Activated T-helper 2 cell treated with anti-CD3 and anti-CD28 coated beads, Interferon-gamma antibody, Interleukin-2, Interleukin-4, amounts not matched to agents 10 μg/mL and 5 μg/mL and 100 μg/mL, durations not matched to agents 14 hours and 24 hours and 36 hours (primary cell): Measurements from ENCODE around the gene RPL36. TPM values are rescaled to one million over a fixed set of nuclear protein-coding genes. Genes with fewer than 3 reads are reported as not detected.
"Not testable (repeated sequence)": the region's sequence is repeated elsewhere in the genome, so short reads cannot be mapped to it uniquely, and the experiment has no call there.

Experiments
- DNase-seq: peaks from one replicate; pipeline ENCODE4 v3.0.0; 2021; ENCODE audit warnings: low spot score
- H3K27ac Mint-ChIP-seq: one replicate; pipeline ENCODE4 v1.8.0; 2021; ENCODE audit warnings: mixed read lengths
- H3K27me3 Mint-ChIP-seq: one replicate; pipeline ENCODE4 v1.8.0; 2021; ENCODE audit warnings: low read depth, mixed read lengths
- H3K36me3 Mint-ChIP-seq: one replicate; pipeline ENCODE4 v1.8.0; 2021; ENCODE audit warnings: low read depth, mixed read lengths
- H3K4me1 Mint-ChIP-seq: one replicate; pipeline ENCODE4 v1.8.0; 2021; ENCODE audit warnings: low read depth, mixed read lengths
- H3K4me3 Mint-ChIP-seq: one replicate; pipeline ENCODE4 v1.8.0; 2021; ENCODE audit warnings: low read depth, mild to moderate bottlenecking, moderate library complexity, mixed read lengths
- H3K9me3 Mint-ChIP-seq: one replicate; pipeline ENCODE4 v1.8.0; 2021; ENCODE audit warnings: mixed read lengths
- intact Hi-C: fragments of 100-400 bp; cut with micrococcal nuclease; formaldehyde crosslinking; loops from one replicate; pipeline ENCODE4 v1.15.1; 2023
- total RNA-seq: library from RNA; stranded (reverse); gene quantifications from 2 replicates; pipeline ENCODE4 v1.2.3, GENCODE V29; 2022

Gene RPL36
- total RNA-seq, 1 donor from 2014 or later = 1,031 TPM

- Mint-ChIP-seq H3K36me3 (peaks cover 17% of the 10 kb centered on the region), H3K4me3 (peak overlapping the region; percentile 78), H3K4me1 (peaks cover 14% of the 10 kb centered on the region), H3K9me3 (no peaks in the 10 kb centered on the region), H3K27me3 (no peaks in the 10 kb centered on the region), H3K27ac (peak overlapping the region; percentile 85)
- DNase-seq = peak; percentile 95
- intact Hi-C loops = no loop called here
Observed at GRCh38 chr19:5686647-5687359, 3.3 kb upstream of the RPL36 start.

- H3K27me3 Mint-ChIP-seq = no peaks in the 10 kb centered on the region
- peaks cover 25% of the 10 kb centered on the region for H3K36me3 Mint-ChIP-seq
- peaks cover 15% of the 10 kb centered on the region for H3K4me1 Mint-ChIP-seq
- DNase-seq = no peak
- no peak overlapping the region for H3K27ac Mint-ChIP-seq
- no peaks in the 10 kb centered on the region for H3K9me3 Mint-ChIP-seq
- H3K4me3 Mint-ChIP-seq = peak overlapping the region; percentile 78
- intact Hi-C loops = no loop called here
Observed at GRCh38 chr19:5687360-5688198, 2.5 kb upstream of the RPL36 start.

- H3K27me3 Mint-ChIP-seq, DNase-seq, intact Hi-C loops, H3K27ac Mint-ChIP-seq, H3K9me3 Mint-ChIP-seq: not testable (repeated sequence)
- Mint-ChIP-seq H3K4me1 (peaks cover 15% of the 10 kb centered on the region), H3K36me3 (peaks cover 33% of the 10 kb centered on the region), H3K4me3 (peak overlapping the region; percentile 60)
Observed at GRCh38 chr19:5688262-5688881, 1.7 kb upstream of the RPL36 start.

- peaks cover 15% of the 10 kb centered on the region for H3K4me1 Mint-ChIP-seq
Observed at GRCh38 chr19:5690955-5691821, 1.1 kb downstream of the RPL36 start.

GRCh38 chr19:5691822-5692722 lies 2.0 kb downstream of the RPL36 start:
- Mint-ChIP-seq H3K4me1 (peaks cover 11% of the 10 kb centered on the region), H3K27me3 (no peaks in the 10 kb centered on the region), H3K4me3 (peak overlapping the region; percentile 94), H3K36me3 (peaks cover 61% of the 10 kb centered on the region), H3K27ac (peak overlapping the region; percentile 52), H3K9me3 (no peaks in the 10 kb centered on the region)
- intact Hi-C loops = loop anchor here (2.0 kb wide), 1 partner anchor 69 kb away; the partner anchor contains the start of genes SAFB and SAFB2
- DNase-seq = no peak

More at GRCh38 chr19:5690955-5691821, 1.1 kb downstream of the RPL36 start:
- peak overlapping the region; percentile 95 for H3K27ac Mint-ChIP-seq
- intact Hi-C loops = loop anchor here (1.0 to 2.0 kb wide), 3 partner anchors 11 to 68 kb away; partner anchors contain the start of genes CATSPERD, LONP1, MICOS13 and SAFB
- H3K4me3 Mint-ChIP-seq = peak overlapping the region; percentile 94
- DNase-seq = peak; percentile 31
- H3K36me3 Mint-ChIP-seq = peaks cover 54% of the 10 kb centered on the region
- H3K9me3 Mint-ChIP-seq = no peaks in the 10 kb centered on the region
- no peaks in the 10 kb centered on the region for H3K27me3 Mint-ChIP-seq

GRCh38 chr19:5692723-5693194 lies 2.7 kb downstream of the RPL36 start:
- no peaks in the 10 kb centered on the region for H3K27me3 Mint-ChIP-seq
- H3K4me1 Mint-ChIP-seq = peaks cover 11% of the 10 kb centered on the region
- DNase-seq = no peak
- peak overlapping the region; percentile 94 for H3K4me3 Mint-ChIP-seq
- intact Hi-C loops = no loop called here
- no peaks in the 10 kb centered on the region for H3K9me3 Mint-ChIP-seq
- H3K27ac Mint-ChIP-seq = peak overlapping the region; percentile 50
- peaks cover 66% of the 10 kb centered on the region for H3K36me3 Mint-ChIP-seq

- Mint-ChIP-seq H3K27me3 (no peaks in the 10 kb centered on the region), H3K9me3 (no peaks in the 10 kb centered on the region), H3K36me3 (peaks cover 66% of the 10 kb centered on the region), H3K4me3 (no peak overlapping the region), H3K27ac (no peak overlapping the region), H3K4me1 (peaks cover 8% of the 10 kb centered on the region)
- intact Hi-C loops = no loop called here
- no peak for DNase-seq
Observed at GRCh38 chr19:5693195-5694166, 3.4 kb downstream of the RPL36 start.

GRCh38 chr19:5694167-5694955 lies 4.3 kb downstream of the RPL36 start:
- Mint-ChIP-seq H3K27me3 (no peaks in the 10 kb centered on the region), H3K4me3 (no peak overlapping the region), H3K27ac (no peak overlapping the region), H3K9me3 (no peaks in the 10 kb centered on the region), H3K36me3 (peaks cover 72% of the 10 kb centered on the region), H3K4me1 (peaks cover 8% of the 10 kb centered on the region)
- intact Hi-C loops = no loop called here
- no peak for DNase-seq

GRCh38 chr19:5694956-5695648 lies 5.0 kb downstream of the RPL36 start:
- H3K4me3 Mint-ChIP-seq = no peak overlapping the region
- peaks cover 7% of the 10 kb centered on the region for H3K4me1 Mint-ChIP-seq
- intact Hi-C loops = no loop called here
- H3K9me3 Mint-ChIP-seq = no peaks in the 10 kb centered on the region
- H3K36me3 Mint-ChIP-seq = peaks cover 72% of the 10 kb centered on the region
- H3K27me3 Mint-ChIP-seq = no peaks in the 10 kb centered on the region
- no peak for DNase-seq
- no peak overlapping the region for H3K27ac Mint-ChIP-seq
